HG03575 (cell line): ENCODE data around the gene IFNGR2.
"Not testable (repeated sequence)": the region's sequence is repeated elsewhere in the genome, so short reads cannot be mapped to it uniquely, and the experiment has no call there.

Source experiments
- ATAC-seq: cut with Tn5 transposase; IDR thresholded peaks from one replicate; pipeline ENCODE4 v1.9.1; 2021; ENCODE audit not compliant: unreplicated experiment, insufficient number of reproducible peaks, low FRiP score; ENCODE audit errors: extremely low read depth

The IFNGR2 gene, protein sequence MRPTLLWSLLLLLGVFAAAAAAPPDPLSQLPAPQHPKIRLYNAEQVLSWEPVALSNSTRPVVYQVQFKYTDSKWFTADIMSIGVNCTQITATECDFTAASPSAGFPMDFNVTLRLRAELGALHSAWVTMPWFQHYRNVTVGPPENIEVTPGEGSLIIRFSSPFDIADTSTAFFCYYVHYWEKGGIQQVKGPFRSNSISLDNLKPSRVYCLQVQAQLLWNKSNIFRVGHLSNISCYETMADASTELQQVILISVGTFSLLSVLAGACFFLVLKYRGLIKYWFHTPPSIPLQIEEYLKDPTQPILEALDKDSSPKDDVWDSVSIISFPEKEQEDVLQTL

DNA sequence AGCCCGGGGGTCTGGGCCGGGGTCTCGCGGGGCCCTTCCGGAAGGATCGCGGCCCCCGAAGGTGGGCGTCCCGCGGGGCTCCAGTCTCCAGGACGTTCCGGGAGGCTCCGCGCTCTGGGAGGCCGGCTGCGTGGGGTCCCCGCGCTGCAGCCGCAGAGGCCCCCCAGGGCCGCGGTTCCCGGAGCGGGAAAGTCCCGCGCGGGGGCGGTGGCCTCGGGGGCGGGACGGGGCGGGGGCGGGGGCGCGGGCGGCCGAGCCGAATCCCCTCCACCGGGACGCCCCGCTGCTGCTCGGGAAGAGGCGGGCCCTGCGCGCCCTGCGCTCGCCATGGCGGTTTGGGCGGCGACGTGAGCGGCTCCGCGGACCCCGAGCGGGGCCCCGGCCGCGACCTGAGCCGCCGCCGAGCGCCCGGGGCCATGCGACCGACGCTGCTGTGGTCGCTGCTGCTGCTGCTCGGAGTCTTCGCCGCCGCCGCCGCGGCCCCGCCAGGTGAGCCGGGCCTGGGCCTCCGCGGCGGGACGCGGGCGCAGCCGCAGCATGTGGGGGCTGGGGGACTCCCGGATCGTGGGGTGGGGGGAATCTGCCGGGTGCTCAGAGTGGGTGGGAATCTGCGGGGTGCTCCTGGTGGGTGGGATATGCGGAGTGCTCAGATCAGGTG lies at the start of gene IFNGR2:
Gene IFNGR2, plus strand, starts transcription at position 286 of the 658 bp plus-strand sequence. Its CDS starts 131 bp downstream, at position 417.
- no peak for ATAC-seq

DNA sequence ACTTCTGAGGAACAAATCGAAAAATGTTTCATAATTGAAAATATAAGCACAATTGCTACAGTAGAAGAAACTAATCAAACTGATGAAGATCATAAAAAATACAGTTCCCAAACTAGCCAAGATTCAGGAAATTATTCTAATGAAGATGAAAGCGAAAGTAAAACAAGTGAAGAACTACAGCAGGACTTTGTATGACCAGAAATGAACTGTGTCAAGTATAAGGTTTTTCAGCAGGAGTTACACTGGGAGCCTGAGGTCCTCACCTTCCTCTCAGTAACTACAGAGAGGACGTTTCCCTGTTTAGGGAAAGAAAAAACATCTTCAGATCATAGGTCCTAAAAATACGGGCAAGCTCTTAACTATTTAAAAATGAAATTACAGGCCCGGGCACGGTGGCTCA lies 47.9 kb upstream of the IFNGR2 start:
- no peak for ATAC-seq

DNA sequence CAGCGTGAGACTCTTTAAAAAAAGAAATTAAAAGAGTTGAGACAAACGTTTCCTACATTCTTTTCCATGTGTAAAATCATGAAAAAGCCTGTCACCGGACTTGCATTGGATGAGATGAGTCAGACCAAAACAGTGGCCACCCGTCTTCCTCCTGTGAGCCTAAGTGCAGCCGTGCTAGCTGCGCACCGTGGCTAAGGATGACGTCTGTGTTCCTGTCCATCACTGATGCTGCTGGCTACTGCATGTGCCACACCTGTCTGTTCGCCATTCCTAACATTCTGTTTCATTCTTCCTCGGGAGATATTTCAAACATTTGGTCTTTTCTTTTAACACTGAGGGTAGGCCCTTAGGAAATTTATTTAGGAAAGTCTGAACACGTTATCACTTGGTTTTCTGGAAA lies 47.2 kb upstream of the IFNGR2 start:
- no peak for ATAC-seq

DNA sequence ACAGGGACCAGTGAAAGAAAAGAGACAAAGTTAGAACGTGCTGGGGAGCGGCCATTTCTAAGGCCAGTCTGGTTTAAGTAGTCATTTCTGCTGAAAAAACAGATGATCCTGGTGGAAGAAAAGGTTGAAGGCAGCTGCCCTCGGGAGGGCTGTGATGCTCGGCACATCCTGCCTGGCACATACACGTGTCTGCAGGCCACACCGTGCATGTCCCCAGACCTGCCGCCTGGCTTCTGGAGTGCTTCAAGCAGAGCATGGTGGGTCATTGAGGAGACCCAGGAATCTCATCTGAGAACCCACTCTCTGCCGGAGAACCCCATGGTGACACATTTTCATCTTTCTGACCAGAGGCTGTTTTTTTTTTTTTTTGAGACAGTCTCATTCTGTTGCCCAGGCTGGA lies 46.0 kb upstream of the IFNGR2 start:
- no peak for ATAC-seq

DNA sequence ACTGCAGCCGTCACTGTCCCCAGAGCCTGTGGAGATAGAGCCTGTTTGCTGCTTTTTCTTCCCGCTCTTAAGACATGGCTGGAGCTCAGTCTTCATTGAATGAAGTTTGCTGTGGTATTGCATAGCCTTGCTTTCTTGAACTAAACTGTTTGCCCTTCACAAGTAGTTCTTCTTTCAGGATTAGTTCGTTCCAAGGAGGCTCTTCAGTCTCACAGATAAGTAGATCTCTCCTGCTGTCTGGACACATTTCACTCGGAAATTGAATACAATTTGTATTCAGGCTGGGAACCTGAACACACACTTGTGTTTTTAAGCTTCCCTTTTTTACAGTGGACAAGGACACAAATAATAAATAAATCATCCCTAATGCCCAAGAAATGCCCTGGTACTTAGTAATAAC lies 43.8 kb upstream of the IFNGR2 start:
- no peak for ATAC-seq

DNA sequence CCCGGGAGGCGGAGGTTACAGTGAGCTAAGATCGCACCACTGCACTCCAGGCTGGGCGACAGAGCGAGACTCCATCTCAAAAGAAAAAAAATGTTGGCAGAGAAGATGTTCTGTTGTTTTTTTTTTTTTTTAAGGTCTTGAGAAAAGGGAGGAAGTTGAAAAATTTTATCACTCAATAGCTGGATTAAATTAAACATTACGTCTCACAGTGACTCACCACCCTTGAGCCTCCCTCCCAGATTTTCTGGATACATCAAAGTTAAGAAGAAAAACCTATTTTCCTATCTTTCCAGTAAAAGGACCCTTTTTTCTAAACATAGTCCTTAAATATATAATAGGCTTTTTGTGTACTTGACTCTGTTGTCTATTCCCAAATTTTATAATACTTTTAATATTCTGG lies 42.9 kb upstream of the IFNGR2 start:
- ATAC-seq = no peak

DNA sequence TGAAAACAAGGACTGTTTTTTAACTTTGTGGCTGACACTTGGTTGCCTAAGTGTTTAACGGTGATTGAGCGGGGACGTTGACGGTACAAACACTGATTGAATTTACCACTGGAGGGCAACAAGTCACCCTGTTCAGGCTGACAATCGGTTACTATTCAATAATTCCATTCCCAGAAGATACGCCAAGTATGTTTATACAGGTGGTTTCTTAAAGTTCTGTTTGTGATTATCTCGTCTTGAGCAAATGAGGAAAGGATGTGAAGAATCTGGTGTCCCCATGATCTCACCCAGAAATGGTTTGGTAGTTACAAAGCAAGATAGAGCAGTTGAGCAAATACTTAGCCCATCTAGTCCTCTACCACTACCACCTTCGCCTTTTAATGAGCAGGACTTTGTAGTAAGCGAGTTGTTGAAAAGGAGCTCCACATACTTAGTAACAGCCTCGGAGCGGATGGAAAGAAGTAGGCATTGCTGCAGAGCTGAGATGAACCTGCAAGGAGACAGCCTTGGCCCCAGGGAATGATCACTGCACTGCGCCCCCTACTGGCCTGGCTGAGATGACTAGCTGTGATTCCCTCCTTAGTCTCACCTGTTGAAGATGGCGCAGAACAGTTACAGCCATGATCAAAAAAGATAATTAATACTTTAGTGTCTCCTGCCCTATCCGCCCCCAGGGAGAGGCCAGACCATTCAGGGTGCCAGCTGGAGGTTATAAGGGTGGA lies 42.2 kb upstream of the IFNGR2 start:
- ATAC-seq = no peak

DNA sequence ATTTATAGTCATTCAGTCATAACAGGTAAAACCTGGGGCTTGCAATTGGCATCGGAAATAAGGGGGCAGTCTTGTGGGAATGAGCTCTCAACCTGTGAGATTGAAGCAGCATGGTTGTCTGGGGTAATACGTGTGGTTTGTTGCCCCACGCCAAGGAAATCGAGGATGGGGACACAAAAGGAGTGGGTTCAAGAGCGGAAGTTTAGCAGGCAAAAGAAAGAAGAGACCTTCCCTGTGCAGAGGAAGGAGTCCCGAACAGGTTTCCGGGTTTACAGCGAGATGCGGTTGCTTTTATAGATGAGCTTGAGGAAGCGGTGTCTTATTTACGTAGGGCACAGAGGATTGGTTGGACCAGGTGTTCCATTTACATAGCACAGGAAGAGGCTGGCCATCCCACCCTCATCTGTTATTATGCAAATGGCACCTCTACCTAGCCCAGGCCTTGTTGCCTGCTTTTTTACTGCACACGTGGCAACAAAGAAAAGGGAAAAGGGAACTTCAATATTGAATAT lies 41.1 kb upstream of the IFNGR2 start:
- ATAC-seq = no peak

DNA sequence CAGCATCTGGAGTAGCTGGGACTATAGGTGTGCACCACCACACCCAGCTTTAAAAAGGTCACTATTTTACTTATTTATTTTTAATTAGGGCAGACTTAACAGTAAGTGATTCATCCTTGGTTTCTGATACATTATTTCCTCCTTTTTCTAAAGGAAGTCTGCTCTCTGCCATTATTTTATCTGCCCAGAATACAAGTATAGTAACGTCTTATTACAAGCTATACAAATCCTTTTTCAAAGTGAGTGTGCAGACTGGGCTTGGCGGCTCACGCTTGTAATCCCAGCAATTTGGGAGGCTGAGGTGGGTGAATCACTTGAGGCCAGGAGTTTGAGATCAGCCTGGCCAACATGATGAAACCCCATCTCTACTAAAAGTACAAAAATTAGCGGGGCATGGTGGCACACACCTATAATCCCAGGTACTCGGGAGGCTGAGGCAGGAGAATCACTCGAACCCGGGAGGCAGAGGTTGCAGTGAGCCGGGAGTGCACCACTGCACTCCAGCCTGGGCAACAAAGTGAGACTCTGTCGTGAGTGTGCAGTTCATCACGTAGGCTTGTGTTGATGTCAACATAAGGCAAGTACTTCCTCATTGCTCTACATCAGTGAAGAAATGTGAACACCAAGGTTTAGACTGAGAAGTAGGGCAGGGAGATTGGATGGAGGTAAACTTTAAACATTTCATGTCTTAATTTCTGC lies 39.2 kb upstream of the IFNGR2 start:
- ATAC-seq = not testable (repeated sequence)

DNA sequence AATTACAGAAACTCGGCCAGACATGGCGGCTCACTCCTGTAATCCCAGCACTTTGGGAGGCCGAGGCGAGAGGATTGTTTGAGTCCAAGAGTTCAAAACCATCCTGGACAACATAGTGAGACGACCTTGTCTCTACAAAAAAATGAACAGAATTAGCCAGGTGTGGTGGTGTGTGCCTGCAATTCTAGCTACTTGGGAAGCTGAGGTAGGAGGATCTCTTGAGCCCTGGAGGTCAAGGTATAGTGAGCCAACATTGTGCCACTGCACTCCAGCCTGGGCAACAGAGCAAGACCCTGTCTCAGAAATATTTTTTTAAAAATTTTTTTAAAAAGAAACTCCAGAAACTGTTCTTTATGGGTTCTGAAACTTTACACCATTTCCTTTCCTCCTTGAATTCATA lies 38.4 kb upstream of the IFNGR2 start:
- ATAC-seq = no peak

DNA sequence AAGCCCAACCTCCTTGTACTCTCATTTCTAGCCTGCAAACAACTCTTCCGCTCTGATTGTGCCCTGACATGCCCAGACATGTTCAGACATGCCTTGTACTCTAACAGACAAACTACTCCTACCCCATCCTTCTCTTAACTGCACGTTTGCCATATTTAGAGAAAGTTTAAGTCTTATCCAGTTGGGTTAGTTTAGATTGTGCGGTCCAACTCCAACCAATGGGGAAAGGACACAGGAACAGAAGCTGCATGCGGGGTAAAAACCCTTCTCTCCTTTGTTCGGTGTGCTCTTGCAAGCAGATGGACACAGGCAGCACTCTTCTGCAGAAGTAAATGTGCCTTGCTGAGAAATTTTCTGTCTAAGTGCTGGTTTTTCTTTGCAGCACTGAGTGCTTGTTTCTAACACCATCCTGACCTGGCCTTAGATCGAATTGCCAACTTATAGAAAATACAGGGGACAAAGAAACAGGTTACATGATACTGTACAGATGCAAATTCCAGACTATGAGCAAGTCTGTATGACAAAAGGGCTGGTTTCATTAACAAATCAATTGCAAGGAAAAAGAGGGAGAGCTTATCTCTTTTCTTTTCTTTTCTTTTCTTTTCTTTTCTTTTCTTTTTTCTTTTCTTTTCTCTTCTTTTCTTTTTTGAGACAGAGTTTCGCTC lies 35.8 kb upstream of the IFNGR2 start:
- no peak for ATAC-seq

DNA sequence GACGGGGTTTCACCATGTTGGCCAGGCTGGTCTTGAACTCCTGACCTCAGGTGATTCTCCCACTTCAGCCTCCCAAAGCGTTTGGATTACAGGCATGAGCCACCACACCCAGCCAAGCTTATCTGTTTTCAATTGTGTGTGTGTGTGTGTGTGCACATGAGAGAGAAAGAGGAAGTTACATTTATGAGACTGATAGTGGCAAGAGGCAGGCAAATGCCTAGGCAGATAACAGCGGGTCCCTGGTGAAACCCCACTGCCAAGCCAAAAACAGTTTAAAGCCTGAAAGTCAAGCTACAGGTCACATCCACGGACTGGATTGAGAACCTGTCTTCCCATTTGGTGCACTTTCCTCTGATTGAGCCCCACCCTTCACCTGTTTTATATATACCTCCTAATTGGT lies 35.1 kb upstream of the IFNGR2 start:
- ATAC-seq = no peak

DNA sequence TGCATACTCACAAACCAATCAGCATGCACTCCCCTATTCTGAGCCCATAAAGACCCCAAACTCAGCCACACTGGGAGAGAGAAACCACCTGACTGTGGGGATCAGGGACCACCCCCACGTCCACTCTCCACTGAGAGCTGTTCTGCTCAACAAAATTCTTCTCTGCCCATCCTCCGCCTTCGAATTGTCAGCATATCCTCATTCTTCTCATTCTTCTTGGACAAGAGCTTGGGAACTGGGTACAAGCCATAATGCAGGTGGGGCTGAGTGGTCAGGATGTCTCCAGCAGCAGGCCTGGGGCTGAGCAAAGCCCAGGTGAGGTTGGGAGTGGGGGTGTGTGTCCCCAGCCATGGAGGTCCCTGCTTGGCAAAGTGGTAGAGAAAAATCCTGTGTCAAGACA lies 34.6 kb upstream of the IFNGR2 start:
- ATAC-seq = no peak

DNA sequence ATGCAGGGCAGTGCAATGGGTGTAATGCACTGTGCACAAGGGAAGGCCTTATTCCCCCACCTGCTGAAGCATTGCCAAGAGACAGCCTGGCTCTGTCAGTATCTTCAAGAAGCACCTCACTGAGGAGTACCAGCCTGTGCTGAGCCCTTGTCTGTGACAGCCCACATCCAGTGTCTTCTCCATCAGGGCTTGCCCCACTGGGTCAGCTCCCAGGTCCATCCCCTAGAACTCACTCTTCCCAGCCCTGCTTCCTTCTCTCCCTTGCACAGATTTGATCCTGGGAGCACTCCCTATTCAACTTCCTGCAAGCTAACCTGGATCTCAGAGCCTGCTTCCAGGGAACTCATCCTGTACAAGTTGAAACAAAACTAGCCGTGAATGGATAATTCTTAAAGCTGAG lies 33.6 kb upstream of the IFNGR2 start:
- no peak for ATAC-seq

DNA sequence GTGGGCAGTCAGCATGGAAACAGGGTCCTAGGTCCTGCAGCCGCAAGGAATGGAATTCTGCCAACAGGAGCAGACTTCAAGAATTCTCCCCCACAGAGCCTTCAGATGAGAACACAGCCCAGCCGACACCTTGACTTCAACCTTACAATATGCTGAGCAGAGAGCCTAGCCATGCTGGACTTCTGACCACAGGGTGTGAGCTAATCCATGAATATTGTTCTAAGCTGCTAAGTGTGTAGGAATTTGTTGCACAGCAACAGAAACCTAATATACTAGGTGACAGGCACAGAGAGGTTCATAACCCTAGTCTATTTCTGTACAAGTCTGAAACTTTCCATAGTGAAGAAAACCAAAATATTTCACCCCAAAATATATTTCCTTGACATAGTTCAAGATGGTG lies 32.9 kb upstream of the IFNGR2 start:
- no peak for ATAC-seq

DNA sequence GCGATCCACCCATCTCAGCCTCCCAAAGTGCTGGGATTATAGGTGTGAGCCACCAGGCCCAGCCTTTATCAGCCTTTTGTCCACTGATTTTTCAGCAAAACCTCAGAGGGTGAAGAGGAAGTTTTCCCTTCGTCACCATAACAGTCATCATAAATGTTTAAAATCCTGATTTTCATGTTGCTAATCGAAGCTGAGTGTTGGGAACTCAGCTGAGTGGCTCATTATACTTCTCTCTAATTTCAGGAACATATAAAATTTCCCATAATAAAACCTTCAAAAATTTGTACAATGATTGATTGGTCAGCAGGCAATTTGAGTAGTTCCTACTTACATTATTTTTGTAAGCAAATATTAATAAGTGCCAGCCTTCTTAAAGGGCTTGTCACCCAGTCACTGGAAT lies 31.8 kb upstream of the IFNGR2 start:
- ATAC-seq = no peak

DNA sequence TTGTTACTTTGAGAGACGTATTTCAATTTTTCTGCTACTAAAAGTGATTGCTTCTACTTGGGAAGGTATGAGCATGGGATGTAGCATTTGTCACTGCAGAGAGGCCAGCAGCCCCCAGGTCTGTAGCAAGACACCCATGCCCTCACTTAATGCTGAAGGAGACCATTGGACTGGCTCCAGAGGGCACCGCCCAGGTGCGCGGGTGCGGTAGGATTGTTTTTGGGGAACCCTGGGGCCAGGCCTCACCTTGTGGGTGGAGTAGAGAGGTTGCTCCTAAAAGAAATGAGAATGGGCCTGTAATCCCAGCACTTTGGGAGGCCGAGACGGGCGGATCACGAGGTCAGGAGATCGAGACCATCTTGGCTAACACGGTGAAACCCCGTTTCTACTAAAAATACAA lies 30.6 kb upstream of the IFNGR2 start:
- ATAC-seq = no peak

DNA sequence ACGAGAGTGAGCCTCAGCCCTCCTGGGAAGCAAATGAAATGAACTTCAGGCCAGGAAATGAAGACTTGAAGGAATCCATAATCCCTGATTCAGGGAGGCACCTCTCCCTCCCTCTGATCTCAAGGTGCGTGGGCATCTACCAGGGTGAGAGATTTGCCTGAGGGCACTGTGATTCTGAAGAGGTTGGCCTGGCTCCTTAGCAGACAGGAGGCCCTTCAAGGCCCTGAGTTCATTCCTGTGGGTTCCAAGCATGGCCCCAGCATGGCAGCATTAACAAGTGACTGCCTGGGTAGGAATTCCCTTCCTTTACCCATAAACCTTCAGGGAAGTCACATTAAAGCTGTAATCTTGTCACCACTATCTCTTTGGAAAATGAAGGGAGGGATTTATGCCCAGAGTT lies 29.8 kb upstream of the IFNGR2 start:
- ATAC-seq = no peak

DNA sequence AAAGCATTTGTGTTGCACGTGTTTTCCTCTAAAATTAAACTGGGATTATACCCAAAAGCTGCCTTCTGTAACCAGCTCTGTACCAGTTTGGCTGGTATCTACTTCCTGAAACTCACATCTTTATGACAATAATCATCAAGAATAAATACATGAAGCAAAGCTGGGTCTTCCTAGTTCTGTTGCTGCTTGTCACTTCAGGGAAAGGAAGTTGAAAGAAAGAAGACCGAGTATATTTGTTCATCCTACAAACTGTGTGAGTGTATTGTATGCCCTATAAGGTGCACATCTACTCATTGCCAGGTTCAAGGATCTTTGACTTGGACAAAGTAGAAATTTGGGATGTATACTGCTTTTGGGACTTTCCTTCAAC lies 29.1 kb upstream of the IFNGR2 start:
- no peak for ATAC-seq
